Frontal cortex (tissue), 4 donors: Measurements from ENCODE around the gene KLHDC9. TPM values are rescaled to one million over a fixed set of nuclear protein-coding genes. Genes with fewer than 3 reads are reported as not detected.
"Not testable (repeated sequence)": the region's sequence is repeated elsewhere in the genome, so short reads cannot be mapped to it uniquely, and the experiment has no call there.

Experiments
- DNase-seq, 2 donors: peaks; one replicate each; pipeline ENCODE4 v3.0.0; 2012; ENCODE audit warnings: low spot score in 2 of 2
- FAIRE-seq: peaks from 2 replicates; lab custom pipeline; 2012; peaks lifted over from hg19 to GRCh38; lab: Jason Lieb, UNC
- total RNA-seq: library from RNA; depleted of rRNA; stranded (reverse); fragments of >200 nt; gene quantifications from one replicate; pipeline ENCODE4 v1.2.3, GENCODE V29; 2014
- donor health status: control.
- donor health status: control.
- donor health status: control.

The KLHDC9 gene, protein sequence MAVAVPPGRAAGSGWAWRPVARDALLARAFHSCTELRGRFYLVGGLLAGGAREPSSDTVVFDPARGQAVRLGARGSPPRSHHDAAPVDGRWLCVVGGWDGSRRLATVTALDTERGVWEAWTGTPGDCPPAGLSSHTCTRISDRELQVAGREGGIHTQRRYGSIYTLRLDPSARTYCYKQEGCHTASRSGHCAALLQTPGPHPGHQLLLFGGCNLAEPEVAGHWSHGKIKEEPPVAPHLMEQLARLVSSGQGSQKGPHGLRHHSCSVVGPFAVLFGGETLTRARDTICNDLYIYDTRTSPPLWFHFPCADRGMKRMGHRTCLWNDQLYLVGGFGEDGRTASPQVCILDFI
- 4.5 TPM for total RNA-seq

DNA sequence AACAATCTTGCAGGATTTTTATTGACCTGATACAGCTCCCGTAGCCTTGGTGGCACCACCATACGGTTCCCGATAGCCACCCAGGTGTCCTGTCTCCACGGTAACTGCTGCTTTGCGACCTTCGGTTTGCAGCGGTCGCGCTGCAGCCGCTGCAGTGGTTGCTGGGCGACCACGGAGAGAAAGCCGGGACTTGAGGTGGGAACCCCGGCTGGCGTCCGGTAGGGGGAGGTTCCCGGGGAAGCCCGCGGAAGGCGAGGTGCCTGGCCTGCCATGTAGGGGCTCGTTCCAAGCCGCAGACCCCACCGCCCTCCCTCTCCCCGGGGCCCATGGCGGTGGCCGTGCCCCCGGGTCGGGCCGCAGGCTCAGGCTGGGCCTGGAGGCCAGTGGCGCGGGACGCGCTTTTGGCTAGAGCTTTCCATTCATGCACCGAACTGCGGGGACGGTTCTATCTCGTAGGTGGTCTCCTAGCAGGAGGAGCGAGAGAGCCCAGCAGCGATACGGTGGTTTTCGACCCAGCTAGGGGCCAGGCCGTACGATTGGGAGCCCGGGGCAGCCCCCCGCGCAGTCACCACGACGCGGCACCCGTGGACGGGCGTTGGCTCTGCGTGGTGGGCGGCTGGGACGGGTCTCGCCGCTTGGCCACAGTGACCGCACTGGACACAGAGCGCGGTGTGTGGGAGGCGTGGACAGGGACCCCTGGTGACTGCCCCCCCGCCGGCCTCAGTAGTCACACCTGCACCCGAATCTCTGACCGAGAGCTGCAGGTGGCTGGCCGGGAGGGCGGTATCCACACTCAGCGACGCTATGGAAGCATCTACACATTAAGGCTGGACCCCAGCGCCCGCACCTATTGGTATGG is at the start of gene KLHDC9:
TSS of gene KLHDC9 (plus strand) at position 152 of the 859 bp plus-strand sequence. CDS start at position 327, 175 bp downstream.
- FAIRE-seq (no peak), DNase-seq (peak; percentile 76 to 82)

DNA sequence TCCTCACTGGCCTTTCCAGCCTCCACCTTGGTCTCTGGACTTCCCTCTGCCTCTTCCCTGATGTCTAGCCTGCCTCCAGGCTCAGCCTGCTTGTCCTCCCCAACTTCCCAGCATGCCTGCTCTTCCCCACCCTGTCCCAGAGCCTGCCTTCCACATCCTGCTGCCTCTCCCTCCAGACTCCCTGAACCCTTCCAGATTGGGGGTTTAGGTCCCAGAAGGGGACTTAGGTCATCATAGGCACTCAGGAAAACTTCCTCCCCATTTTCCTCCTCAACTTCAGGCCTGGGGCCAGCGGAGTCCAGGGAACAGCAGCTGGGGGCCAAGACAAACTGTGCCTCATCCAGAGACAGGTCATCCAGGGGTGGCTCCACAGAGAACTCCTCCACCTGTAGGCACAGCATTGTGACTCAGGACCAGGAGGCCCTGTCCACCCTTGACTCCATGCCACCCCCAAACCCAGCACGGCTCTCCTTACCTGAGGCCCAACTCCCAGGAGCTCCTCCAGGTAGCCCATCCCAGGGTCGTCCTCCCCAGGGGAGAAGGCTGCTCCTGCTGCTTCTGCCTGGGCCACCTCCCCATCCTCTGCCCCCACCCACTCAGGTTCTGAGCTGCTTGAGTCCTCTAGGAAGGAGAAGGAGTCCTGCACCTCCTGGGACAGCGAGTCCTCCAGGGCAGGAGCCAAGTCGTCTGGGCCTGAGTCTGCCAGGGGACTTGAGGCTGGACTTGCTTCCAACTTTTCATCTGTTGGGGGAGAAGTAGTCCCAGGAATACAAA is 49.0 kb upstream of the KLHDC9 start:
- FAIRE-seq (no peak), DNase-seq (no peak)

DNA sequence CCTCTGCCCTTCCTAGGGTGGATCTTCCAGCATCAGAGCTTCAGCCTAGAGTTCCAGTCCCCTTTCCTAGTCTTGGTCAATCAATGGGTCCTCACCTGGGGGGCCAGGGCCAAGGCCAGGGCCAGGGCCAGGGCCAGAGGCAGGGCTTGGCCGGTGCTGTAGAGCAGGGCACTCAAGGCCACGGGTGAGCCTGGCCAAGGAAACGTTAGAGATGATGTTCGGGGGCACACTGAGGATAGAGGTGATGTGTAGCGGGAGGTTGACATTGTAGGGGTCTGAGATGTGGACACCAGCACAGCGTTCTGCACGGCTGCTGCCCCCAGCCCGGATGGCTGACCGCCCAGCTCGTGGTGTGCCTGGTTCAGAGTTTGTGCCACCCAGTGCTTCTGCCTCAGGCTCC is 46.9 kb upstream of the KLHDC9 start:
- DNase-seq, result no peak
- no peak for FAIRE-seq

DNA sequence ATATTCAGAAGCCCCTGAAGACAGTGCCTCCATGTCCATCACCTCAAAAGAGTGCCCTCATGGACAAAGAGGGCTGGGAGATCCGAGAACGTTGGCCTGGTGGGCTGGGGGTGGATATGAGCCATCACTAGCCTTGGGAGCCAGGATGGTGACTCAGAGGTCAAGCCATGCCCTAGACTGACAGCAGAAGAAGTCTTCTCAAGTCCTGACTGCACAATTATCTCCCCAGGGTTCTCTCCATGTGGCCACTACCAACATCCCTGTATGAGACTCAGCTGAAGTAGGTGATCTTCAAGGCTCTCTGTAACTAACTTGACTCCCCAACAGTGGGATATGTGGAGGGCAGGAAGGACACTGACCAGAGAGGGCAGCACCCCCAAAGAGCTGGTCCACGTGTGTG is 45.3 kb upstream of the KLHDC9 start:
- DNase-seq, result no peak
- no peak for FAIRE-seq

DNA sequence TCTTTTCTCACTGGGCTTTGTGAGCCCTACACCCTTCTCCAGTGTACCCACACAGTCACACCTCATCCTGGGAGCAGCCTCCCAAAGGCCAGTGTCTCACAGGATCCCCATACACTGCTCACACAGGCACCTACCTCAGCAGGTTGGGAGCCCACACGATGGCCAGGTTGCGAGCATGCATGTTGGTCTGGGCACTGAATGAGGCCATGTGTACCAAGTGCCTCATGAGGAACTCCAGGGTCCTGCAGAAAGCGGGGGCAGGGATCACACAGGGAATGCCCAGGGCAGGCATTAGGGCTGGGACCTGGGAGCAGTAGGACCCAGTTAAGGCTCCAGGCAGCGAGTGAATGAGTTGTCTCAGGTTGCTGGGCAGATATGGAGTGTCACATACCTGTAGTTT is 43.9 kb upstream of the KLHDC9 start:
- FAIRE-seq (no peak), DNase-seq (no peak)

DNA sequence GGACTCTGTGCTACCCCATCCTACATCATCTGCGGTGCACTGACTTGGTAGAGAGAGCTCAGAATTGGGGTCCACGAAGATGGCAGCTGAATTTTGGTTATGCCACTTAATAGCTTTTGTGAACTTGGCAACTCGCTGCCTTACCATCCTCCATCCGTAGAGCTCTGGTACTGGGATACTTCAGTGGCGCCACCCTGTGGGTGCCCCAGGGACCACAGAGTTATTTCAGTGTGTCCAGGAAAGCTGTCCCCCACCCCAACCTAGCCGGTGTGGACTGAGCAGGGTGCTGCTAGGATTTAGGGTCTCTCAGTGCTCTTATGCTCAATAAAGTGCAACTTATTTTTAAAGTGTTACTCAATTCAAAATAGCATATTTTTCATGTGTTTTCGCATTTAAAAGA is 43.4 kb upstream of the KLHDC9 start:
- FAIRE-seq, result no peak

DNA sequence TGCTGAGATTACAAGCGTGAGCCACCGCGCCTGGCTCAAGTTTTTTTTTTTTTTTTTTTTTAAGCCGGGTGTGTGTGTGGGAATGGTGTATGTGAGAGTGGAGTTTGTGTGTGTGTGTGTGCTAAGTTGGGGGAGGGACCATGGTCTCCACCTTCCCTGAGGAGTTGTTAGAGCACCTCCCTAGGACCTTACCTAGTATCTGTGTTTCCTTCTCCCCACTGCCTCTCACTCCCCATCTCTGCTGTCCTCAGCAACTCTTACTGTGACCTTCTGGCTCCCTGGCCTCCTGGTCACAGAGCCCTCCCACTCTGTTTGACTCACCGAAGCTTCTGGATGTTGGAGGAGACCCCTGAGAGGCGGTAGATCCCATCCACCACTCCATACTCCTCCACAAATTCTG is 38.9 kb upstream of the KLHDC9 start:
- FAIRE-seq (no peak), DNase-seq (no peak)

More for the DNA sequence above, 43.4 kb upstream of the KLHDC9 start:
- DNase-seq, result no peak

DNA sequence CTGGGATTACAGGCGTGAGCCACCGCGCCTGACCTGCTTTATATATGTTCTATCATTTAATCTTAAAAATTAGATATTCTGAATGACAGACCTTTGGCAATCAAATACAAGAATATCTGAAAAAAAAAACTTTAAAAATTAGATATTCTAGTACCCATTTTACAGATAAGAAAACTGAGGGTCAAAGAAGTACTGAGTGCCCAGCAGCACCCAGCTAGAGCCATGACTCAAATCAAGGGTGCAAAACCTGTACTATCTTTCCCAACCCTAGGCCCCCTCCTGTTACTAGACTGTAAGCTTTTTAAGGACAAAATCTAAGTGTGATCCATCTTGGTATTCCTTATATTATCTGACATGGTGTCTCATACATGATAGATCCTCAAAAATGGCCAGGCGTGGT is 36.7 kb upstream of the KLHDC9 start:
- FAIRE-seq (no peak), DNase-seq (no peak)

DNA sequence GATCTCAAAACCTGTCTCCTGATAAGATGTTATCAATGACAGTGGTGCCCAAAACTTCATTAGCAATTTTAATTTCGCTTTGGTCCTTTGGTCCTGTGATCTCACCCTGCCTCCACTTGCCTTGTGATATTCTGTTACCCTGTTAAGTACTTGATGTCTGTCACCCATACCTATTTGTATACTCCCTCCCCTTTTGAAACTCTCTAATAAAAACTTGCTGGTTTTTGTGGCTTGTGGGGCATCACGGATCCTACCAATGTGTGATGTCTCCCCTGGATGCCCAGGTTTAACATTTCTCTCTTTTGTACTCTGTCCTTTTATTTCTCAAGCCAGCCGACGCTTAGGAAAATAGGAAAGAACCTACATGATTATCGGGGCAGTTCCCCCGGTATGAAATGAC is 34.2 kb upstream of the KLHDC9 start:
- DNase-seq, FAIRE-seq: not testable (repeated sequence)

DNA sequence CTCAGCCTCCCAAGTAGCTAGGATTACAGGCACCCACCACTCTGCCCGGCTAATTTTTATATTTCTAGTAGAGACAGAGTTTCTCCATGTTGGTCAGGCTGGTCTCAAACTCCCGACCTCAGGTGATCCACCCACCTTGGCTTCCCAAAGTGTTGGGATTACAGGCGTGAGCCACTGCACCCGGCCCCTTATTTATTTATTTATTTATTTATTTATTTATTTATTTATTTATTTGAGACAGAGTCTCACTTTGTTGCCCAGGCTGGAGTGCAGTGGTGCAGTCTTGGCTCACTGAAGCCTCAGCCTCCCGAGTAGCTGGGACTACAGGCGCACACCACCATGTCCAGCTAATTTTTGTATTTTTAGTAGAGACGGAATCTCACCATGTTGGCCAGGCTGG is 32.5 kb upstream of the KLHDC9 start:
- FAIRE-seq, DNase-seq: not testable (repeated sequence)

DNA sequence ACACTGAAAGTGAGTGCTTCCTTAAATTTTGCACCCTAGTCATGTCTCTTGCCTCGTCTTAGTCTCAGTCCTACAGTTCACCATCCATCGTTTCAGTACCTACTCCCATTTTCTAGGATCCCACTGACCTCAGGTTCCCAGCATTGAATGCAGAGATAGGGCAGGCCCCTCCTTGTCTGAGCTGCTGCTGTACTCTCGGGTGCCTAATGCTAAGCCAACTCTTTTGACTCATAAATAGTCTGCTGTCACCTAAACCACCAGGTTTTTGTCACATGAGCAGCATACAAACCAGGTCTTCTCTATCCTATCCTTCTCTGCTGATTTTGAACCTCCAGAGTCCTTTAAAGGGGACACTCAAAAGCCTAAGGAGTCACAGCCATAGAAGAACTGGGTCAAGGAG is 31.5 kb upstream of the KLHDC9 start:
- DNase-seq (no peak), FAIRE-seq (no peak)

DNA sequence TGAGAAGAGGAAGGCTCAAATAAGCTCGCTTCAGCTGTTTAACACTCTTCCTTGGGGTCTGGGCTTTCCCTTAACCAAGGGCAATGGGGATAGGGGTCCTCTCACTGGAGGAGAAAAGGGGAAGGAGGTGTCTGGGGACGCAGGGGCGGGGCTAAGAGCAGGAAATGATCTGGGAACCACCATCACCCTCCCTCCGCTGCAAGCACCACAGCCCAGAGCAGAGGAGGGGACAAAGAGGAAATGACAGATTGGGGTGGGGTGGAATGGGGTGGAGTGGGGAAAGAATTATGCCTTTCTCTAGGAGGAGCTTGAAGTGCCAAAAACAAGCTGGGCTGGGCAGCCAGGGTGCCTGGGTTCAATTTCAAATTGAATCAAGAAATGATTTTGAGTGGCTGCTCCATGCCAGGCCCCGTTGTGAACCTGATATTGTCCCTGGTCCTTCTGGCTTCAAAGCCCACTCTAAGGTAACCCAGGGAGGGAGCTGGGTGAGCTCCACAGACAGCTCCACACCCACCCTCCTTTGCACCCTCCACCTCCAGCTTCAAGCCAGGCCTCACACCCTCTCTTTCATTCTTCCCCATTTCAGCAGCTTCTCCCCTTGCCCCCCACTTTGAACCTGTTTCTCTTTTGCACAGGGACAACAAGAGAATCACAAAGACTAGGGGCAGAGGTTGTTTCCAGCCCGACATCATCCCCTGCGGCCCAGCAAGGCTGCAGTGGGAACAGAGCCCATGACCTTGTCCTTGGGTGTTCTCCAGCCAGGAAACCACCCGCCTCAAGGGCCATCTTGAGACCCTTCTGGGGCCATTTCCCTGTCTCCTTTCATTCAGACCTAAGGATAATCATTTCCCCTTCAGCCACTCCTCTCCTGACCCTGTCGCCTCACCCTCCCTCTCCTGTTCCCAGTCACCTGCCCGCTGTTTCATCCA is 29.6 kb upstream of the KLHDC9 start:
- DNase-seq, result no peak
- FAIRE-seq, result no peak

DNA sequence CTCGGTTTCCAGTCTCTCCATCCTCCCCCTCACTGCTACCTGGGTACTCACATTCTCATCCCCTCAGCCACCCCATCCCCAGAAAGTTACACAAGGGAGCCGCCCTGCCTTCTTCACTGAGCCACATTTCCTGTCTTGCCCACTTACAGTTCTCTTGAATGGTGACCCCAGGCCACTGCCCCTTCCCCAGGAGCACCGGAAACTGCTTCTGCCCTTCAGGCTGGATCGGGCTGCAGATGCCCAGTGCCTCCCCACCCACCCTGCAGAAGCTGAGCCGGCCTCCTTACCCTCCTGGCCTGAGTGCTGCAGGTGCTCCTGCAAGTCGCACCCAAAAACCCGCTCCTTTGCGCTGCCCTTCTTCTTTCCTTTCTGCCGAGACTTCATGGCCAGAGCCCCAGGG is 28.9 kb upstream of the KLHDC9 start:
- DNase-seq (no peak), FAIRE-seq (no peak)

DNA sequence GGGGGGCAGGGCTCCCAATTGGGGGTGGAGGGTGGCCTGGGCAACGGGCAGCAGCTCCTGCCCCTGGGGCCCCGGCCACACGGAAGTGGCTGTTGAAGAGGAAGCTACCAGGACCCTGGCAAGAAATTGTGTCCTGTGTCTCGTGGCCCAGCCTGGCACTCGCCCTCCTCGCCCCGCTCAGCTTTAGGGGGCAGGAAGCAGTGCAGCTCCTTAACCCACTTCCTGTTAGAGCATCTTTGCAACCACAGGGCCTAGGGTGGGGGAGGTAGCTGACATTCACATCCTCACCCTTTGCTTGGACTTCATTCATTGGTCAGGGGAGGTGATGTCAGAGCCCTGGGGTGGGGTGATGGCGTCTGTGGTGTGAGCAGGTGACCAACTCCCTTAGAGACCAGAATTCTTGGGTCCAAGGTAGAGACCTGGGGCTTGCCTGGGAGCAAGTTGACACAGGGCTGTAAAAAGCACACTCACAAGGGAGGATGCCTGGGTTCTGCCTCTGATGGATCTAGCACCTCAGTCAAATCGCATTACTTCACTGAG is 28.4 kb upstream of the KLHDC9 start, which contains the start of gene ARHGAP30:
TSS of gene ARHGAP30 (minus strand) at position 161 of the 540 bp plus-strand sequence. CDS start 267 bp downstream, outside the sequence.
- FAIRE-seq, result no peak
- DNase-seq, result no peak

DNA sequence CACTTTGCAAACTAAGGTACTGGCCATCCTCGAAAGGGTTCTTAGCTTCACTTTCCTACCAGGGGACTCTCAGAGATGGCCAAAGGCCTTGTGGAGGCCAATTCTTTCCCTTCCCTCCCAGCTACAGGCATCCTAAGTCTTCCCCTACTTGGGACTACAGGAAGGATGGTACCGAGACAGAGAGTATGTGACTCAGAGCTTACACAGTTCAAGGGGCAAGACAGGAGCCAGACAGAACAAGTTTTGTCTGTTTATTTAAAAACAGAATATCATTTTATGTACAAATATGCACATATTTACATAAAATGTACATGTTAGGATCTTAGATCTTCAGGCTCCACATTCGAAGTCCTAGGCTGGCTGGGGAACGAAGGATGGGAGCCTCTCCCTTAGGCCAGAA is 27.4 kb upstream of the KLHDC9 start:
- no peak for FAIRE-seq
- DNase-seq, result no peak

DNA sequence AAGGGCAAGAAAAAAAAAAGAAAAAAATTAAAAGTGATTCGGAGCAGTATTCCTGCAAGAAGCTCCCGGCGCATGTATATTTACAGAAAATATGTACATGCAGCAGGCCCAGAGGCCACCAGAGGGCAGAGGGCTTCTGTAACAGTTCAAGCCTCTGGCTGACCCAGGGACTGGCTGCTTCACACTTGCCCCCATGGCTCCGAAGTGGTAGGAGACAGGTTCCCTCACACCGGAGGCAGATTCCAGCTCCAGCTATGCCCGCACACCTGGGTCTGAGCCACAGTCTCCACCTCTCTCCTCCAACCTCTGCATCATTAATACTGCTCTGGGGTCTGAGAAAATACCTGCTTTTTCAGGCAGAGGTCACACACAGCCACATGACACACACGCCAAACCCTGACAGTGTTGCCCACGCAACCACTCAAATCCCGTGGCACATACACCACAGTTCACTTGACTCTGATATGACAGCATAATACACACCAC is 26.2 kb upstream of the KLHDC9 start:
- DNase-seq (peak in 1 of 2 donors; percentile 41), FAIRE-seq (no peak)

DNA sequence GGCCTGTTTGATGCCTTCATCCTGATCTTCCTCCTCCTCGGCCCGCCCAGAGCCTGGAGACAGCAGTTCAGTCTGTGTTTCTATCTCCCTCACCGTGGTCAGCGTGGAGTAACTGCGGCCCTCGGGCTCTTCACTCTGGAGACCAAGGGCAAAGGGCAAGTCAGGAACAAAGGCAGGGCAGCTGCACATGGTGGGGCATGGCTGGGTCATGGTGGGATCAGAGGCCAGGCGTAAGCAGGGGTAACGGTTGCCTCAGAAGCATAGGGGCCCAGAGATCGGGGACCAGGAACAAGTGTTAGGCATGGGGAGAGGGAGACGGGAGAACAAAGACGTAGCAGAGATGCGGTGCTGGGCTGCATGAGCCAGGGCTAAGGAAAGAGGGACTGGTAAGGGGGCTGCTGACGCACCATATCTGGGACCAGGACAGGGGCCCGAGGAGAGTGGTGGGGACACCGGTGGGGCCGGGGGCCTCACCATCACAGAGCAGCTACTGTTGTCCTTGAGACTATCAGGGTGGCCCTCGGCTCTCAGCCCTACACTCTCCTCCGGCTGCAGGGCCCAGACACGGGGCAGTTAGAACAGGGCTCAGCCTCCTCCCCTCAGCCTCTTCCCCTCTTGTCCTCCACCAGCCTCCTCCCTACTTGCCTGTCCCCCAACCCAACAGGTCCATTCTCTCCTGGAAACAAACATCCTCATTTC is 25.3 kb upstream of the KLHDC9 start:
- FAIRE-seq (no peak), DNase-seq (no peak)

DNA sequence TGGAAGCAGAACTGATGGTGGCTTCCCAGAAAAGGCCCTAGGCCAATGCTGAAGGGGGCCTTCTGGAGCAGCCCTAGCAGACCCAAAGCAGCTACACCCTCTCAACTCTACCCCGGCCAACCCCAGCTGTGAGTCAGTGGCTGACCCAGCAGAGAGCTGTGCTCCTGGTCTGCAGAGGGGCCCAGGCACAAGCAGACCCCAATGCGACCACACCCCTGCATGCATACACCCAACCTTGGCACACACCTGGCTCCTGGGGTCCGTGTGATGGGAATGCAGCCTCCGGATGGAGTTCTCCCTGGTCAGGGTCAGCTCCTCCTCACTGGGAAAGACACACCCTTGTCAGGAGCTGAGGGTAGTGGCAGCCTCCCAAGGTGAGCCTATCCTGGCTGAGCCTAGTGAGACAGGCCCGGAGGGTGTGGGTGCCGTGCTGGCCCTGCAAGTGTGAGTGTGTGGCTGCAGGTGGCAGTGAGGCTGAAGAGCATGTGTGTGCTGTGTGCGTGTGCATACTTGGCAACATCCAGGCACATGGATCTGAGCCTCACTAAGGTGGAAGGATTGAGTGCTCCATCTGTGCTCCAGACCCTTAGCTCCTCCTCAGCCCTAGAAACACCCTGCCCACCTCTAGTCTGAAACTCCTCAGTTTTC is 24.6 kb upstream of the KLHDC9 start:
- FAIRE-seq (no peak), DNase-seq (no peak)
